ENCODE measurements around the gene CSGALNACT2. TPM values are rescaled to one million over a fixed set of nuclear protein-coding genes. Genes with fewer than 3 reads are reported as not detected.

Gene CSGALNACT2
- total and polyA plus RNA-seq, 7 experiments from 2014 or later: 19.0 to 57.5 (median 50.4) TPM

GRCh38 chr10:43231523-43232078, 93.4 kb downstream of the CSGALNACT2 start:
- H3K4me3 ChIP-seq (ENCODE audit: low read length): no peak overlapping the region
- no peaks in the 10 kb centered on the region for H3K9me3 ChIP-seq (ENCODE audit: control insufficient read depth in 2 of 3, low read length in 3 of 3)
- H3K4me3 Mint-ChIP-seq: peak overlapping the region in 5 of 10 donors; percentile 16 to 68 (median 29)
- peak in 2 of 9 donors; percentile 6 to 22 for DNase-seq
- H3K27ac Mint-ChIP-seq: peak overlapping the region in 1 of 9 donors; percentile 21
- peaks cover 0 to 2% (median 0%) of the 10 kb centered on the region in 11 donors for H3K9me3 Mint-ChIP-seq
- CTCF ChIA-PET: no interaction called here
- H3K27me3 ChIP-seq (ENCODE audit: control insufficient read depth in 2 of 2, insufficient read depth in 2 of 2, low read length in 2 of 2): no peaks in the 10 kb centered on the region
- intact Hi-C loops (cut with micrococcal nuclease): loop anchor here in 1 of 2 donors (2.0 kb wide), 1 partner anchor 27 kb away; no protein-coding TSS in a partner anchor
- H3K4me1 ChIP-seq (ENCODE audit: control insufficient read depth in 2 of 2, insufficient read depth in 2 of 2, low read length in 2 of 2): peaks cover 0 to 46% of the 10 kb centered on the region in 2 donors
- H3K4me1 Mint-ChIP-seq: peaks cover 7 to 29% (median 14%) of the 10 kb centered on the region in 7 donors
- H3K27me3 Mint-ChIP-seq: peaks cover 8 to 39% (median 23%) of the 10 kb centered on the region in 5 donors
- peak; percentile 63 for ATAC-seq
- POLR2A ChIA-PET: no interaction called here
- no peak overlapping the region for H3K27ac ChIP-seq (ENCODE audit: low read depth, low read length)
- H3K36me3 Mint-ChIP-seq: no peaks in the 10 kb centered on the region
- no peaks in the 10 kb centered on the region for H3K36me3 ChIP-seq (ENCODE audit: control insufficient read depth in 2 of 3, insufficient read depth in 3 of 3, low read length in 3 of 3)

DNA sequence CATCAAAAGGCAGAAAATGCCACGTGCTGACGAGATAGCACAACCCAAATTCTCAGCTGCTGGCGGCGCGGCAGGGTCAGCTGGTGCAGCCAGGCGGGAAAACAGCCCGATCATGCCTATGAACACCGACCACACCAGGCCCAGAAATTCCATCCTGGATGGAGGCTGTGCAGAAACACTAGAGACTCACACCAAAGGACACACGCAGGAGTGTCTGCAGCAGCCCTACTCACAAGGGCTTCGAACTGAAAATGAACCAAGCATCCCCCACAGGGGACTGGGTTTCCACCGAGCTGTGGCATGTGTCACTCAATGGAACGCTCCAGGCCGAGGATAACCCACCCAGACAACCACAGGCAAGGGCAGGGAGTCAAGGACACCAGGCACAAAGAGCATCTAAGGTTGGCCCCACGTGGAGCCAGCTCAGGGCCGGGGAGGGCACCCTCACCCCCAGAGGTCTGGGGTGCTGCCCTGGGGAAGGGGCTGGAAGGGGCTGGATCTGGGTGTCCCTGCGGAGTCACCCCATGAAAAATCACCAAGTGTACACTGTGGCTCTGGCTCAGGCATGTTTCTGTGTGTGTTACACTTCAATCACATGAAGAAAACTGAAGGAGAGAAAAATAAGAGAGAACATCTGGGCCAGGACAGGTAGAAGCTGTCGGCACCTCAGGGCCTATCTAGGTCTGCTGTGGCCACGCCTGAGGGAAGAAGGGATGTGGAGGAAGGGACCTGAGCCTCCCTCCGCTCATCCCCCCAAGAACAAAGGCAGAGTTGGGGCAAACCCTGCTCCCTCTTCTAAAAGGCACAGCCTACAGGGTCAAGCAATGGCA, 95.6 kb downstream of the CSGALNACT2 start:
- intact Hi-C loops (cut with micrococcal nuclease): no loop called here
- CTCF ChIA-PET: no interaction called here
- H3K27ac ChIP-seq (ENCODE audit: low read depth, low read length): no peak overlapping the region
- peaks cover 7 to 22% (median 10%) of the 10 kb centered on the region in 5 donors for H3K27me3 Mint-ChIP-seq
- DNase-seq (peak in 1 of 9 donors; percentile 20), ATAC-seq (no peak)
- H3K4me1 ChIP-seq (ENCODE audit: control insufficient read depth in 2 of 2, insufficient read depth in 2 of 2, low read length in 2 of 2): peaks cover 0 to 24% of the 10 kb centered on the region in 2 donors
- no peak overlapping the region for H3K4me3 ChIP-seq (ENCODE audit: low read length)
- no peaks in the 10 kb centered on the region for H3K9me3 ChIP-seq (ENCODE audit: control insufficient read depth in 2 of 3, low read length in 3 of 3)
- no peaks in the 10 kb centered on the region for H3K36me3 Mint-ChIP-seq
- H3K36me3 ChIP-seq (ENCODE audit: control insufficient read depth in 2 of 3, insufficient read depth in 3 of 3, low read length in 3 of 3): no peaks in the 10 kb centered on the region
- POLR2A ChIA-PET: interaction anchor here (0.6 kb wide), 1 partner anchor 9 kb away, joined by 3 read pairs; no protein-coding TSS in a partner anchor
- H3K4me3 Mint-ChIP-seq: no peak overlapping the region
- H3K4me1 Mint-ChIP-seq: peaks cover 4 to 20% (median 8%) of the 10 kb centered on the region in 7 donors
- H3K9me3 Mint-ChIP-seq: peaks cover 0 to 2% (median 0%) of the 10 kb centered on the region in 11 donors
- no peak overlapping the region for H3K27ac Mint-ChIP-seq
- no peaks in the 10 kb centered on the region for H3K27me3 ChIP-seq (ENCODE audit: control insufficient read depth in 2 of 2, insufficient read depth in 2 of 2, low read length in 2 of 2)

DNA sequence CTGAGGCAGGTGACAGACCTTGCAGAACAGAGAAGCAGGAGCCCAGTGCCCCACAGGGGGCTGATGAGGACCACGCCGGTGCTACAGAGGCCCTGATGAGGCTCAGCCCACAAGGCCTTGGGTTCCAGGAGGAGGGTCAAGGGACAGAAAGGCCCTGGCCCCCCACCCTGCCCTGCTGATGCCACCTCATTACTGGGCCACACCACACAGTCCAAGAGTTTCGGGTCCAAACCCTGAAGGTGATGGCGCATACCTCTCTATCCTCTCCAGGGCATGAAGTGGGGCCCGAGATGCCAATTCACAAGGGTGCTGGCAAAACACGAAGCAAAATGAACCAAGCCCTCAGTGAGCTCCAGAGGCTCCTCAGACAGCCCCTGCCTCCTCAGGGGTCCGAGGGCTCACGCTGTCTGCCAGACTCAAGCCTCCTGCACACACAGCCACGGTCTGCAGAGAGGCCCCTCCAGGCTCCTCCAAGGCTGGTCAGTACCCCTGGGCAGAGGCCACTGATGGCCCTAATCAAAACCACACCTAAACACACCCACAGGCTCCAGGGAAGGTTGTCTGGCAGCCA, 96.3 kb downstream of the CSGALNACT2 start:
- no peak overlapping the region for H3K27ac Mint-ChIP-seq
- Histone ChIP-seq H3K4me3 (ENCODE audit: low read length) (no peak overlapping the region), H3K27ac (ENCODE audit: low read depth, low read length) (no peak overlapping the region), H3K9me3 (ENCODE audit: control insufficient read depth in 2 of 3, low read length in 3 of 3) (no peaks in the 10 kb centered on the region), H3K4me1 (ENCODE audit: control insufficient read depth in 2 of 2, insufficient read depth in 2 of 2, low read length in 2 of 2) (peaks cover 0 to 23% of the 10 kb centered on the region in 2 donors), H3K36me3 (ENCODE audit: control insufficient read depth in 2 of 3, insufficient read depth in 3 of 3, low read length in 3 of 3) (no peaks in the 10 kb centered on the region), H3K27me3 (ENCODE audit: control insufficient read depth in 2 of 2, insufficient read depth in 2 of 2, low read length in 2 of 2) (no peaks in the 10 kb centered on the region)
- ChIA-PET CTCF (no interaction called here), POLR2A (no interaction called here)
- peaks cover 0 to 16% (median 5%) of the 10 kb centered on the region in 7 donors for H3K4me1 Mint-ChIP-seq
- H3K27me3 Mint-ChIP-seq: peaks cover 3 to 26% (median 11%) of the 10 kb centered on the region in 5 donors
- ATAC-seq (no peak), DNase-seq (peak in 1 of 9 donors; percentile 15)
- H3K4me3 Mint-ChIP-seq: no peak overlapping the region
- intact Hi-C loops (cut with micrococcal nuclease): no loop called here
- H3K36me3 Mint-ChIP-seq: no peaks in the 10 kb centered on the region
- peaks cover 0 to 7% (median 4%) of the 10 kb centered on the region in 11 donors for H3K9me3 Mint-ChIP-seq

Other genes starting within 250 kb of the CSGALNACT2 start
- under 1 TPM in 3 of 5 experiments, not detected in 2; 0.13 to 0.44 (median 0.20) TPM for gene RET, start 61.4 kb upstream of the CSGALNACT2 start, total RNA-seq
- gene RET, start 61.4 kb upstream of the CSGALNACT2 start, polyA plus RNA-seq: not detected
- 1 to 10 TPM in 2 of 5 experiments, under 1 TPM in 3; 0.22 to 3.3 (median 0.42) TPM for gene RASGEF1A, start 128.6 kb downstream of the CSGALNACT2 start, total RNA-seq
- under 1 TPM in 1 of 2 donors, not detected in 1; 0.05 TPM for gene RASGEF1A, start 128.6 kb downstream of the CSGALNACT2 start, polyA plus RNA-seq
- not detected for gene FXYD4, start 233.2 kb downstream of the CSGALNACT2 start, total RNA-seq
- not detected for gene FXYD4, start 233.2 kb downstream of the CSGALNACT2 start, polyA plus RNA-seq